ENCODE data around the gene FAM83C.
"Not testable (repeated sequence)": the region's sequence is repeated elsewhere in the genome, so short reads cannot be mapped to it uniquely, and the experiment has no call there.

- TF ChIP-seq SIN3A (IDR thresholded peaks at IDR 0.05; ENCODE audit: borderline replicate concordance, low read depth, low read length); EZH2phosphoT487 (IDR thresholded peaks at IDR 0.05; ENCODE audit: borderline replicate concordance, low read depth); USF1 (IDR thresholded peaks at IDR 0.05; ENCODE audit: borderline replicate concordance, low read depth); CTCF (IDR thresholded peaks at IDR 0.05): not testable (repeated sequence)
- TF ChIP-seq FOXM1 (IDR thresholded peaks at IDR 0.05; ENCODE audit: low read depth) = 0 out of 2 replicates have a peak, but pooled peaks have one; percentile 10
- TF ChIP-seq EP300 (IDR thresholded peaks at IDR 0.05; ENCODE audit: borderline replicate concordance in 1 of 2, low read depth in 1 of 2, low read length in 1 of 2) = peak in 1 of 2 experiments; percentile 81; a peak in 2 of 4 replicates
- 0 out of 2 replicates have a peak, but pooled peaks have one; percentile 23 for TF ChIP-seq REST (IDR thresholded peaks at IDR 0.05; ENCODE audit: low read depth, low read length)
Measured at GRCh38 chr20:35262731-35263531, 29.3 kb downstream of the FAM83C start.

All from SK-N-SH (cell line).